ES-I3 (cell line): ENCODE results near the gene NCOA7.

Experiments
- H3K36me3 ChIP-seq: 2 replicates; pipeline ENCODE4 v1.6.1; 2013; ENCODE audit warnings: mild to moderate bottlenecking, low read length, control low read depth, moderate library complexity; ENCODE audit not compliant: insufficient read depth
- H3K4me1 ChIP-seq: 2 replicates; pipeline ENCODE4 v1.6.1; 2013; ENCODE audit warnings: mild to moderate bottlenecking, control low read depth, low read length; ENCODE audit not compliant: insufficient read depth
- H3K9ac ChIP-seq: 2 replicates; pipeline ENCODE4 v1.6.1; 2013; ENCODE audit warnings: low read depth, mild to moderate bottlenecking, low read length, moderate library complexity
- H3K9me3 ChIP-seq: 2 replicates; pipeline ENCODE4 v1.6.1; 2013; ENCODE audit warnings: mild to moderate bottlenecking, low read length, moderate library complexity; ENCODE audit not compliant: control insufficient read depth, insufficient read depth

Gene NCOA7

DNA sequence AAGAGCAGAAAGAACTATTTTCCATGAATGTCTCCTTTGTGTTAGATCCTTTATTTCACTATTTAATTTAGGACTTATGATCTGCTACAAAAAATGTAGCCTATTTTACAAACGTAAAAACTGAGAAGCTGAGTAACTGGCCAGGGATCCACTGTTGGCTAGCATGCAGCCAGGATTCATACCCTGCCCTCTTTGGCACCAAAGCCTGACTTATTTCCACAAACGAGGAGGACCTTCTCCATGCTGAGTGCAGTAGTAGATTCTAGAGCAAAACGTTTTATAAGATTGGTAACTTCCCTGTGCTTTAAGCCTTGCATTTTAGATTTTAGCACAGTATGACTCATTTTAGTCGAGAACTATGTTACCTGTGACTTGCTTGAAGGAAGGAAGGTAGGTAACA is 74.3 kb downstream of the NCOA7 start:
- Histone ChIP-seq H3K36me3 (no peaks in the 10 kb centered on the region), H3K9ac (no peak overlapping the region), H3K9me3 (no peaks in the 10 kb centered on the region), H3K4me1 (peaks cover 2% of the 10 kb centered on the region; the same call in 1 of the 2 replicates)

DNA sequence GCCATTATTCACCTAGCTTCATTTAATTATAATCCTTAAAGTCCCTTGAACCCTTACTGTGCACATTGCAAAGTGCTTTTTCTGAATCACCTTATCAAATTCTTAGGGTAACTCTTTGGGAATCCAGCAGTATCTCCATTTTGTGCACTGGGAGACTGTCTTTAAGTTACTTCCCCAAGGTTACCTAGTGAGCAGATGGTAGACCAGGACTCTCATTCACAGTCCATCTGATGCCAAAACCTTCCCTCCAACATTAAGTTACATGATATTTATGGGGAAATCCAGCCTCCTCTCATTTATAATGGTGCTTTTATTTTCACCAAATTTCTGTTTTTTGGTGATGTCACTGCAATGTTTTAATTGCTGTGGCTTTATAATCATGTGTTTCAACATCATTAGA is 75.7 kb downstream of the NCOA7 start:
- Histone ChIP-seq H3K36me3 (no peaks in the 10 kb centered on the region), H3K9ac (no peak overlapping the region), H3K9me3 (no peaks in the 10 kb centered on the region), H3K4me1 (peaks cover 2% of the 10 kb centered on the region; the same call in 1 of the 2 replicates)

DNA sequence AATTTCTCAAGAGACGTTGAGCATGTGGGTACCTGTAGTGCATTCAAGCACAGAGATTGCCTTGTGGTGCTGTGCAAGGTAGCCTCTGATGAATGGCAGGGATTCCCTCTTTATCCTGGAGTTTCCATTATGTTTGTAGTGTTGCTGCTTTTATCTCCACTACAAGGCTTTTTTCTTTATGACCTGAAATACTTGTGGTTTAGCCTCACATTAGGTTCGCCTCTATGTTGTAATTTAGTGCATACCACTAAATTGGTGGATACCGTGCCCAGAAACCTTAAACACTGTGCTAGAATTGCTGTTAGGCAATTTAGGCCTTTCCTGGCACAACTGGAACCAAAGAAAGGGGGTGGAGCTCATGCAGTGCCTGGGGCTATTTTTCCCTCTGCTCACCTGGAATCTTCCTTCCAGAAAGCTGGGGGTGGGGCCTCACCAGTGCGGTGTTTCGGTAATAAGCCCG is 76.8 kb downstream of the NCOA7 start:
- H3K9ac ChIP-seq = no peak overlapping the region; the same call in 1 of the 2 replicates

DNA sequence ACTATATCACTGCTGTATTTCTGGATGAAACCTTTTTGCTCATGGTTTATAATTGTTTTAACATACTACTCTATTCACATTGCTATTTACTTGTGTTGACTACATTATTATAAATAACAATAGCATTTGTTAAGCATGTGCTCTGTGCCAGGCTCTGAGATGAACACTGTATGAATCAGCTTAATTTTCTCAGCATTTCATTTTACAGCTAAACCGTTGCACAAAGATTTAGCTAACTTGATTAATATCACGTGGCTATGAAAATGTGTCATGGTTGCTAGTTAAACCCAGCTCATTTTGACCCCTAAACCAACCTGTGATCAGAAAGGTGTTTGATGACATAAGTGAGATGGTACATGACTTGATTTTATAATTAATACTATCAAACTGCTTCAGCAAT is 77.5 kb downstream of the NCOA7 start:
- Histone ChIP-seq H3K9me3 (no peaks in the 10 kb centered on the region), H3K9ac (no peak overlapping the region), H3K4me1 (no peaks in the 10 kb centered on the region)

More for the DNA sequence above, 76.8 kb downstream of the NCOA7 start:
- no peaks in the 10 kb centered on the region for H3K36me3 ChIP-seq
- no peaks in the 10 kb centered on the region for H3K9me3 ChIP-seq
- H3K4me1 ChIP-seq = no peaks in the 10 kb centered on the region

DNA sequence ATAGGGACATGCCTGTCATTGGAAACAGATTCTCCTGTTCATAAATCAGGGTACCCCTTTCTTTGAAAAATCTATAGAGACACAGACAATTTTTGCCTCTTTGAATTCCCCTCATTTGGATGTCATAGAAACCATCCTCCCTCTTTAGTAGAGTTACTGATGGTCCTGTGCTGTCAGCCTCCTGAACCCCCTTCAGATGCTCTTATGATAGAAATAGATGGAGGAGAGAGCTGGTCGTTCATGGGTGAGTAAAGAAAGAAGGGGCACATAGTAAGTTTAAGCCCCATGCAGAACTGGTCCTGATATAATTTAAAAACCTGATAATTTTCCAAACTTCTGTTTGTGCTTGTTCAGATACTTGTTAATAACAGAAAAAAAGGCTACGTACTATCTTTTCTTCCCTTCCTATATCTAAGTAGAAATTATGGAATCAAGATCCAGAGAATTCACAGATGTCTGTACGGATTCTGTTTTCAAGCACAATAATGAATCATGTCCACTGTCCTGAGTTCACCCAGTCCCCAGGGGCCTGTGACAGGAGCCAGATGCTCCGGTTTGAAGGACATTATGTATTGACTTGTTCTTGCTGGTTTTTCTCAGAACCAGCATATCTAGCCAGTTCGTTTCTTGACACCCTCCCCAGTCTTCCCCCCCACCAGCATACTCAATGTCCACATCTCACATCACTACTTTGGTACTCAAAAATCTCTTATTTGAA is 78.1 kb downstream of the NCOA7 start:
- H3K9ac ChIP-seq = no peak overlapping the region
- H3K4me1 ChIP-seq = no peaks in the 10 kb centered on the region
- no peaks in the 10 kb centered on the region for H3K9me3 ChIP-seq
- H3K36me3 ChIP-seq = no peaks in the 10 kb centered on the region

More for the DNA sequence above, 77.5 kb downstream of the NCOA7 start:
- H3K36me3 ChIP-seq = no peaks in the 10 kb centered on the region

DNA sequence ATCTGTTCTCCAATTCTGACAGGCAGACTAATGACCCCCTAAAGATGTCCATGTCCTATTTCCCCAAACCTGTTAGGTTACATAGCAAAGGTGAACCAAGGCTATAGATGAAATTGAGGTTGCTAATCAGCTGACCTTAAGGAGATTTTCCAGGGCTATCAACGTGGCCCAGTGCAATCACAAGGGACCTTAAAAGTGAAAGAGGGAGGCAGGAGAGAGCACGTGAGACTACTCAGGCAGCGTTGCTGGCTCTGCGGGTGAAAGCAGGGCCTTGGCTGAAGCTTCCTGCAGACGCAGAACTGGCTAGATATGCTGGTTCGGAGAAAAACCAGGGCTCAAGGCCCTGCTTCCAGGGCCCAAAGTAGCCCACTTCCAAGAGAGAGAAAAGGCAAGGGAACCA is 78.7 kb downstream of the NCOA7 start:
- H3K9ac ChIP-seq = no peak overlapping the region
- no peaks in the 10 kb centered on the region for H3K4me1 ChIP-seq
- H3K36me3 ChIP-seq = no peaks in the 10 kb centered on the region
- H3K9me3 ChIP-seq = no peaks in the 10 kb centered on the region

DNA sequence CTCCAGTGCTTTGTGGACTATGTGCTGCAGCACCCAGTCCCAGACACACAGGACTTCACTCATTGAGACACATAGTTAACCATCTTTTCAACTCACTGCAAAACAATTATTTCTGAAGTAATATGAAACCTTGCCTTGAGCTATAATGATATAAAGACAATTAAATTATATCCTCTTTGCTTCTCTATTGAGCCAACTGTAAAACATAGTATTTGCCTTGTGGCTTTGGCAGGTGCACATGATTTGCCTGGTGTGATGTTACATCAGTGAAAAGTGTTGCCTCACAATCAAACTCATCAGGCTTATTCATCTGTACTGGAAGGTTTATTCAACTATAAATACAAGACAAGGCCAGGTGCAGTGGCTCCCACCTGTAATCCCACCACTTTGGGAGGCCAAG is 80.6 kb downstream of the NCOA7 start:
- Histone ChIP-seq H3K36me3 (no peaks in the 10 kb centered on the region), H3K9ac (no peak overlapping the region), H3K4me1 (no peaks in the 10 kb centered on the region), H3K9me3 (no peaks in the 10 kb centered on the region)

DNA sequence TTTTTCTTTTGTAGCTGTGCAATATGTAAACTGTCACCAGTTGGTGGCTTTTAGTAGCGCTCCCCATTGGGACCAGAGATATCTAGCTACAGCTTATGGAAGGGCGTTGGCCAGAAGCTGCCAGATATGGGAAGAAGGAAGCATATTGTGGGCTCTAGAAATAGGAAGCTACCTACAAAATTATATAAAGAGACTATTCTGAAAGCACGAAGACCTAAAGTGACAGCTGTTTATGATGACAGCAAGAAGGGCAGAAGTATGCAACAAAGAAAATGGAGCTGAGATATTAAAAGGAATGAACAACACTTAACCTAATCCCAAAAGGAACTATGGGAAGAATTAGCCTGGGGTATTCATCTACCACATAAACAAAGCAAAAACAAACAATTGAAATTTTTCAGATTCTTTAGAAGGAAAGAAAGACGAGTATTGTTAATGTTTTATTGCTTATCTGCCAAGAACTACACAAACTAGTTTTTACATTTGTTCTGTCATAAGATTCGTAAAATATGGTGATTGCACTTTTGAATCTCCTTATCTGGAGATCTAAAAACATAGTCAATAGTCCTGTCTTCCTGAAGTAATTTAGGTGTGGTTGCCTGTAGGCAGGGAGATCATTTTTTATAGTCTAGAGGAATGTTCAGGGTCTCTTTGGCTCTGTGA is 81.6 kb downstream of the NCOA7 start:
- no peaks in the 10 kb centered on the region for H3K9me3 ChIP-seq
- no peaks in the 10 kb centered on the region for H3K36me3 ChIP-seq
- H3K4me1 ChIP-seq = no peaks in the 10 kb centered on the region
- H3K9ac ChIP-seq = no peak overlapping the region

DNA sequence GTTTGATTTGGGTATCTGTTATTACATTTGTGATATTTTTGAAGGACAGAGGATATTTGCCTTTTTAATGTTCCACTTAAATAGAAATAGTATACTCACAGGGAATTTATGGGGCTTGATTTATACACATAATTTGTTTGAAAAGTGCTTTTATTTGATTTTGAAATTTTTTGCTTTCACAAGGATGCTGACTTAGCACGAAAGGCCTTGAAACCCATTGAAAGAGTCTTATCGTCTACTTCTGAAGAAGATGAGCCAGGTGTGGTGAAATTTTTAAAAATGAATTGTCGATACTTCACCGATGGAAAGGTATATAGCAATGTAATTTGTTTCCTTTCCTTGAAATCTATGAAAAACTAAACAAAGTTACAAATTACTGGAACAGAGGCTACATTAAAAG is 91.5 kb downstream of the NCOA7 start:
- Histone ChIP-seq H3K9me3 (no peaks in the 10 kb centered on the region), H3K4me1 (no peaks in the 10 kb centered on the region), H3K9ac (no peak overlapping the region), H3K36me3 (no peaks in the 10 kb centered on the region)

DNA sequence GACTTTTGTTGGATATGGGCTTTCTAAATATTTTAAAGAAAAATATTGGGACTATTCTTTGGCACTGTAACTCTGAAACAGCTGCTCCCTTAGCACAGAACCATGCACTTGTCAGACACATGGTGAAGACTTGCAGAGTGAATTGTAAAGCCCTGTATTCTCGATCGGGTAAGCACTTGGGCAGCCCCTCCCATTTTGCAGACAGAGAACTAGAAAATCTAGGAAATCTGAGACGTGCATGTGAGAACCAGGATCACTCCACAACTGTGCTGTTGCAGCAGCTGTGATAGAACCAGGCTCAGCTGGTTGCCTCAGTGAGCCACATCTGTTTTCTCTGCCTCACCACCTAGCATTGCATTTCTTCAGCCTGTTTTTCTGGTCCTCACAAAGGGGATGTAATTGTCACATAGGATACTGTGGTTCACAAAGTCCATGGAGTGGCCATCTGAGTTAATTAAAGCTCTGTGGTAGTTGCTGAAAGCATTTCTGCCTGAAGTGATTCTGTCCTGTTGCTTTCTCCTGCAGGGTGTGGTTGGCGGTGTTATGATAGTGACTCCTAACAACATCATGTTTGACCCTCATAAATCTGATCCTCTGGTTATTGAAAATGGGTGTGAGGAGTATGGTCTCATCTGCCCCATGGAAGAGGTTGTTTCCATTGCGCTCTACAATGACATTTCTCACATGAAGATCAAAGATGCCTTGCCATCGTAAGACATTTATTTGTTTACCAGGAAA is 94.0 kb downstream of the NCOA7 start:
- Histone ChIP-seq H3K4me1 (peaks cover 3% of the 10 kb centered on the region; the same call in 1 of the 2 replicates), H3K9me3 (no peaks in the 10 kb centered on the region), H3K9ac (no peak overlapping the region), H3K36me3 (no peaks in the 10 kb centered on the region)

DNA sequence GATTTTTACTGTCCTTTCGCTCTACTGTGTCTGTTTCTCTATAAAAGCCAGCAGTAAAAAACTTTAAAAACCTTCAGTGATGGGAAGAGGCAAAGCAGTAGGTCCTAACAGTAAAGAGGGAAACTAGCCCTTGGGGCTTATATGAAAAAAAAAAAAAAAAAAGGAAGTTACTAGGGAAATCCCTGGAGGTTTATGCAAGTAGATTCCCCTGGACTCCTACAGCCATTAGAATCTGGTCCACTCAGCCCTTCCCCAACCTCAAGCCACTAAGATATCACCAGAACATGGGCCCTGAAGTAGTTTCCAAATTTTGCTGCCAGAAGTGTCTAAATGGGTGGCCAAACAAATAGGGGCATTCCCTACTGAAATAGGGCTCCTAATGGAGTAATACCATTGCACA is 95.3 kb downstream of the NCOA7 start:
- Histone ChIP-seq H3K4me1 (peaks cover 3% of the 10 kb centered on the region; the same call in 1 of the 2 replicates), H3K36me3 (no peaks in the 10 kb centered on the region), H3K9ac (no peak overlapping the region), H3K9me3 (no peaks in the 10 kb centered on the region)

DNA sequence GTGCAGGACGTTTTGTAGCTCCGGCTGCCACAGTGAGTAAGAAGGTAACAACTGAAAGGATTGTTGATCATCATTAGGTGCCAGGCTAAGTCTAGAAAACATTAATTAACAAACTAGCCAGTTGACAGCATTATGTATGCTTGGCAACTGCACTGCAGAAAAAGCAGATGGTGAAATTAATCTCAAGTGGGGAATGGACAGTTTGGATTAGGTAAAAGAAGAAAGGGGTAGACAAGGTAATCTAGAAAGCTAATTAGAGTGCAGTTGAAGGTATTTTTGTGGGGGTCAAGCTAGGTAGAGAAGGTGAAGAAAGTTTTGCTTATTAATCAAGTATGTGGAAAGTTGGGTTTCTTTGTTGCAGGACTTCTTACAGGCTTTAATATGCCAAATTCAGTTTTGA is 96.2 kb downstream of the NCOA7 start:
- H3K4me1 ChIP-seq = peaks cover 3% of the 10 kb centered on the region; the same call in 1 of the 2 replicates
- no peak overlapping the region for H3K9ac ChIP-seq
- H3K9me3 ChIP-seq = no peaks in the 10 kb centered on the region
- H3K36me3 ChIP-seq = no peaks in the 10 kb centered on the region

DNA sequence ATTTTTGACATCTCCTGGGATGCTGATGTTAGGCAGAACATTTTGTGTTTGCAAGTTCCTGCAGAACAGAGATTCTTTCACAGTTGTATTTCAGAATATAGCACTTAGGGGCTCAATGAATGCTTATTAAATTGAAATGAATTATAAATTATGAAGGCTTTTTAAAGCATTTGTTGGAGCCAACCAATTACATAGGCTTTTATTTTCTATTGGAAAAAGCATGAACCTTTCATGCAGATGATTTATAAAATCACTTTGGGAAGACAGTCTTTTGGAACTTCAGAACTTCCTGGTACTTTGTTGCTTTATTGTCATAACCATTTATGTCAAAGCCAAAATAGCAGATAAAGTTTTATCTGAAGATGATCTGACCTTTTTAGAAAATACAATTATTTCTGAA is 96.6 kb downstream of the NCOA7 start:
- Histone ChIP-seq H3K4me1 (peaks cover 3% of the 10 kb centered on the region; the same call in 1 of the 2 replicates), H3K9ac (no peak overlapping the region), H3K9me3 (no peaks in the 10 kb centered on the region), H3K36me3 (no peaks in the 10 kb centered on the region)

DNA sequence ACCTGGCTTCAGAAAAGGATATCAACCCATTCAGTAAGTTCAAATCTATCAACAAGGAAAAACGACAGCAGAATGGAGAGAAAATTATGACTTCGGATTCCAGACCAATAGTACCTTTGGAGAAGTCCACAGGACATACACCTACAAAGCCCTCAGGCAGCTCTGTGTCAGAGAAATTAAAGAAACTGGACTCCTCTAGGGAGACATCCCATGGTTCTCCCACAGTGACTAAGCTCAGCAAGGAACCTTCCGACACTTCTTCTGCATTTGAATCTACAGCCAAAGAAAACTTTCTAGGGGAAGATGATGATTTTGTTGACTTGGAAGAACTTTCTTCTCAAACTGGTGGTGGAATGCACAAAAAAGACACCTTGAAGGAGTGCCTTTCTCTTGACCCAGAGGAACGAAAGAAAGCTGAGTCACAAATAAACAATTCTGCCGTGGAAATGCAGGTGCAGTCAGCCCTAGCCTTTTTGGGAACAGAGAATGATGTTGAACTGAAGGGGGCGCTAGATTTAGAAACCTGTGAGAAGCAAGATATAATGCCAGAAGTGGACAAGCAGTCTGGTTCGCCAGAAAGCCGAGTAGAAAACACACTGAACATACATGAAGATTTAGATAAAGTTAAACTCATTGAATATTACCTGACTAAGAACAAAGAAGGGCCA is 98.4 kb downstream of the NCOA7 start:
- Histone ChIP-seq H3K9ac (no peak overlapping the region), H3K36me3 (no peaks in the 10 kb centered on the region), H3K9me3 (no peaks in the 10 kb centered on the region), H3K4me1 (peaks cover 3% of the 10 kb centered on the region; the same call in 1 of the 2 replicates)
